ENCODE results near the gene MEGF9.
"Not testable (repeated sequence)": the region's sequence is repeated elsewhere in the genome, so short reads cannot be mapped to it uniquely, and the experiment has no call there.

Gene MEGF9

GRCh38 chr9:120569556-120569955, 144.7 kb downstream of the MEGF9 start:
- DNase-seq = no peak

GRCh38 chr9:120568816-120569215, 145.5 kb downstream of the MEGF9 start:
- no peak for DNase-seq

- no peak for DNase-seq
These were observed 146.4 kb downstream of the MEGF9 start for GRCh38 chr9:120567874-120568273.

GRCh38 chr9:120567081-120567480, 147.2 kb downstream of the MEGF9 start:
- DNase-seq = no peak

GRCh38 chr9:120564589-120564988, 149.7 kb downstream of the MEGF9 start:
- no peak for DNase-seq

- no peak for DNase-seq
These were observed 151.3 kb downstream of the MEGF9 start for GRCh38 chr9:120562861-120563443.

- DNase-seq = no peak
These were observed 152.6 kb downstream of the MEGF9 start for GRCh38 chr9:120561709-120562108.

- DNase-seq = no peak
These were observed 154.7 kb downstream of the MEGF9 start for GRCh38 chr9:120559546-120559945.

GRCh38 chr9:120558454-120558853, 155.8 kb downstream of the MEGF9 start:
- no peak for DNase-seq

GRCh38 chr9:120557205-120557604, 157.1 kb downstream of the MEGF9 start:
- no peak for DNase-seq

- no peak for DNase-seq
These were observed 157.5 kb downstream of the MEGF9 start for GRCh38 chr9:120556775-120557174.

- no peak for DNase-seq
These were observed 158.4 kb downstream of the MEGF9 start for GRCh38 chr9:120555839-120556238.

- not testable (repeated sequence) for DNase-seq
These were observed 162.0 kb downstream of the MEGF9 start for GRCh38 chr9:120552210-120552704.

Data from NCI-H2171 treated with DMSO at 0.1 percent for 48 hours (cell line).